ENCODE results near the gene FGFBP3.

The FGFBP3 gene

DNA sequence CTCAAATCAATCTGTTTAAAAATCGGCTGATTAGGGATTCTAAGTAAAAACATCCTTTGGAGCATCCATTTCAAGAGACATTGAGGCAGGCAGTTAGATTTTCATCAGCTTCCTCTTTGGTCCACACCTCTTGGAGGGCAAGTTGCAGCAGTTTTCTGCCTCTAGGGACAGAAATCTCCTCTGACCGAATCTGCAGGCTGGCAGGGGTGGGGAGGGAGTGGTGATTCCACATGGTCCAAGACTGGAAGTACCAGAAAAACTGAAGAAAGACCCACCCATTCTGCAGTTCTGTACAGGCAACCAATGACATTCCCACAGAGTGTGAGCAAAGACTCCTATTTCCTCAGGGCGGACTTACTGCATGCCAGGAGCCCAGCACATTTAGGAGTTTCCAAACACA, 29.0 kb downstream of the FGFBP3 start:
- no peak overlapping the region for H3K4me2 ChIP-seq (ENCODE audit: low read length)
- no peak overlapping the region for H3K9ac ChIP-seq
- no peaks in the 10 kb centered on the region for H3K27me3 ChIP-seq (ENCODE audit: control insufficient read depth, insufficient read depth, low read length)
- no peaks in the 10 kb centered on the region for H3K9me3 ChIP-seq (ENCODE audit: control insufficient read depth, low read length)
- H3K4me1 ChIP-seq: peaks cover 6% of the 10 kb centered on the region
- H3K36me3 ChIP-seq (ENCODE audit: control insufficient read depth, insufficient read depth, low read length): no peaks in the 10 kb centered on the region
- no peak overlapping the region for H2AFZ ChIP-seq
- H3K79me2 ChIP-seq: no peaks in the 10 kb centered on the region
- no peak overlapping the region for H3K27ac ChIP-seq
- H3K4me3 ChIP-seq (ENCODE audit: low read depth, low read length): no peak overlapping the region
- TF ChIP-seq, protein P1, sequence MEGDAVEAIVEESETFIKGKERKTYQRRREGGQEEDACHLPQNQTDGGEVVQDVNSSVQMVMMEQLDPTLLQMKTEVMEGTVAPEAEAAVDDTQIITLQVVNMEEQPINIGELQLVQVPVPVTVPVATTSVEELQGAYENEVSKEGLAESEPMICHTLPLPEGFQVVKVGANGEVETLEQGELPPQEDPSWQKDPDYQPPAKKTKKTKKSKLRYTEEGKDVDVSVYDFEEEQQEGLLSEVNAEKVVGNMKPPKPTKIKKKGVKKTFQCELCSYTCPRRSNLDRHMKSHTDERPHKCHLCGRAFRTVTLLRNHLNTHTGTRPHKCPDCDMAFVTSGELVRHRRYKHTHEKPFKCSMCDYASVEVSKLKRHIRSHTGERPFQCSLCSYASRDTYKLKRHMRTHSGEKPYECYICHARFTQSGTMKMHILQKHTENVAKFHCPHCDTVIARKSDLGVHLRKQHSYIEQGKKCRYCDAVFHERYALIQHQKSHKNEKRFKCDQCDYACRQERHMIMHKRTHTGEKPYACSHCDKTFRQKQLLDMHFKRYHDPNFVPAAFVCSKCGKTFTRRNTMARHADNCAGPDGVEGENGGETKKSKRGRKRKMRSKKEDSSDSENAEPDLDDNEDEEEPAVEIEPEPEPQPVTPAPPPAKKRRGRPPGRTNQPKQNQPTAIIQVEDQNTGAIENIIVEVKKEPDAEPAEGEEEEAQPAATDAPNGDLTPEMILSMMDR (IDR thresholded peaks at IDR 0.05): no peak

DNA sequence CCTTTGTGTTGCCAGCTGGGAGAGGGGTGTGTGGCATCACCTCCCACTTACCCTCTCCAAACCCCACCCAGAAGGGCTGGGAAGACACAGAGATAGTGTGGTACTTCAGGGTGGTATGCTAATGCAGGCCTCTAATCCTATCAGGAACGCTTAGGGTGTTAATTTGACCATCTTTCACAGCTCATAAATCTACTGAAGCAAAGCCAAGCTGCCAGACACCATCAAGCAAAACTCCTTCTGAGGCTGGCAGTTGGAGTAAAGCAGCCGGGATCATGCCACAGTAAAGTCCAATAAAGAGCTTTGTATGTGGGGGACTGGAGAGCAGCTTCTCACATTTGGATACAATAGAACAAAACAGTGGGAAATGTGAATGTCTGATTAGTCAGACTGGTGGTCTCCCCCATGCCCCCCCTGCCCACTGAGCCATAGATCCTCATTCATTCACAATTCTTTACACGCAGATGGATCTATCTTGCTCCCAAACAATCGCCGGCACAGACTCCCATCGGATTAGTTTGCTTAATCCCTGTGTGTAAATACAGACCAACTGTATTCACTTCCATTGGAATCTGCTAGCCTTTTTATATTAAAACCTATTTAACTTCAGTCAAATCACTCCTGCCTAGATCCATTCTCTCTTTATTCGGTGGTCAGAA, 29.6 kb downstream of the FGFBP3 start:
- Histone ChIP-seq H3K9ac (no peak overlapping the region), H3K79me2 (no peaks in the 10 kb centered on the region), H2AFZ (no peak overlapping the region), H3K36me3 (ENCODE audit: control insufficient read depth, insufficient read depth, low read length) (no peaks in the 10 kb centered on the region), H3K4me3 (ENCODE audit: low read depth, low read length) (no peak overlapping the region), H3K9me3 (ENCODE audit: control insufficient read depth, low read length) (no peaks in the 10 kb centered on the region), H3K4me1 (peaks cover 6% of the 10 kb centered on the region), H3K27me3 (ENCODE audit: control insufficient read depth, insufficient read depth, low read length) (no peaks in the 10 kb centered on the region), H3K4me2 (ENCODE audit: low read length) (no peak overlapping the region), H3K27ac (no peak overlapping the region)
- TF ChIP-seq, protein P1 (IDR thresholded peaks at IDR 0.05): no peak

DNA sequence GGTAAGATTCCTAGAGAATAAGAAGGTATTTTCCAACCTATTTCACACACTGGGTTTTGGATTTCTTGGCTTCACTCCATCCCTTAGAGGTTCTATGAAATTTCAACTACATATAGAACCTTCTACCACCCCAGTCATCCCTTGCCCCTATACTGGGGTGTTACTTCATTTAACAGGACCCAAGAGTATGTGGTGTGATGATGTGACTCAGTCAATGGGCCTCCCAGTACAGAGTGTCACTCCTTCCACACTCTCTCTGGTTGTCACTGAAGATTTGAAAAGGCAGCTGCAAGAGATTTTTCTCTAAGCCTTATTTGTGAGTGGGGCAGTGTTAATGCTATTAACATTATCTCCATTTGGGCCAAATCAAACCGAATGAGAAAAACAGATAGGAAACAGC, 33.5 kb downstream of the FGFBP3 start:
- Histone ChIP-seq H3K79me2 (no peaks in the 10 kb centered on the region), H3K27ac (no peak overlapping the region), H3K4me2 (ENCODE audit: low read length) (no peak overlapping the region), H3K9ac (no peak overlapping the region), H3K36me3 (ENCODE audit: control insufficient read depth, insufficient read depth, low read length) (no peaks in the 10 kb centered on the region), H3K27me3 (ENCODE audit: control insufficient read depth, insufficient read depth, low read length) (no peaks in the 10 kb centered on the region), H3K4me3 (ENCODE audit: low read depth, low read length) (no peak overlapping the region), H3K4me1 (no peaks in the 10 kb centered on the region), H2AFZ (no peak overlapping the region), H3K9me3 (ENCODE audit: control insufficient read depth, low read length) (no peaks in the 10 kb centered on the region)
- TF ChIP-seq, protein P1 (IDR thresholded peaks at IDR 0.05): no peak

DNA sequence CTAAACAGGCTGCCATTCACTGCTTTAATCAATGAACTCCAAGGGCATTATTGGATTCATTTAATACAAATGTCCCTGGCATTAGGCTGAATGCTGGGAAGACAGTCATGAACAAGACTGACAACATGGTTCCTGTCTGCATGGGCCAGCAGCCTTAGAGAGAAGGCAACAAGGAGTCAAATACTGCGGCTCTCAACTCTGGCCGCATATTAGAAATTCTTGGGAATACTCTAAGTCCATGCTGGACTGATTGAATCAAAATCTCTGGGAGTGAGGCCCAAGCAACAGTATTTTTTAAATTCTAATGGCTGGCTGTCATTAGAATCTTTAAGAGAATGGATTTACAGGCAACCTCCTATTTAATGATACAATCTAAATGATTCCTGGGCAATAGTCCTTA, 34.1 kb downstream of the FGFBP3 start:
- H3K9ac ChIP-seq: no peak overlapping the region
- H3K4me2 ChIP-seq (ENCODE audit: low read length): no peak overlapping the region
- no peak overlapping the region for H3K4me3 ChIP-seq (ENCODE audit: low read depth, low read length)
- H3K9me3 ChIP-seq (ENCODE audit: control insufficient read depth, low read length): no peaks in the 10 kb centered on the region
- no peaks in the 10 kb centered on the region for H3K36me3 ChIP-seq (ENCODE audit: control insufficient read depth, insufficient read depth, low read length)
- no peak overlapping the region for H2AFZ ChIP-seq
- TF ChIP-seq, protein P1 (IDR thresholded peaks at IDR 0.05): no peak
- no peak overlapping the region for H3K27ac ChIP-seq
- H3K27me3 ChIP-seq (ENCODE audit: control insufficient read depth, insufficient read depth, low read length): no peaks in the 10 kb centered on the region
- H3K79me2 ChIP-seq: no peaks in the 10 kb centered on the region
- no peaks in the 10 kb centered on the region for H3K4me1 ChIP-seq

DNA sequence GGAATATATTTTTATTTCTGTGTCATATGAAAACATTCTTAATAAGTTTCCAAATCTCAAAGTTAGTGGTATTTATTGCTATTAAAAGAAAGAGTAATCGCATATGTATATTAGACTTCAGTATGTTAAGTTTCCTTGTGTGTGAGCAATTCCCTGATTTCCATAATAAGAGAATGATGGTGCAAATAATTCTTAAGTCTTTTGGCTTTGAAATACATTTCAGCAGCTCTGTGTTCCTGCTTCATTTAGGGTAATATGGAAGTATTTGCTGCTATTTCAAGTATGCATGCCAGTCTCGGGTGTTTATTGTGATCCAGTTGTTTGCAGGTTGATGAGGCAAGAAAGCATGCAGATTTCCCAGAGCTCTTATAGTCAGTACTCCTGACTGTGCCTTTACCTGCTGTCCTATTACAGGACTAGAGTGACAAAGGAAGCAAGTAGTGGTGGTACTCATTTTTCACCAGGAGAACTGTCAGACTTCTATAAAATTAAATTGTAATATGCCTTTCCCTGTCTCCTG, 43.7 kb downstream of the FGFBP3 start:
- Histone ChIP-seq H3K79me2 (no peaks in the 10 kb centered on the region), H3K36me3 (ENCODE audit: control insufficient read depth, insufficient read depth, low read length) (no peaks in the 10 kb centered on the region), H3K4me2 (ENCODE audit: low read length) (no peak overlapping the region), H3K27ac (no peak overlapping the region), H2AFZ (no peak overlapping the region), H3K4me1 (no peaks in the 10 kb centered on the region), H3K9me3 (ENCODE audit: control insufficient read depth, low read length) (no peaks in the 10 kb centered on the region), H3K9ac (no peak overlapping the region), H3K4me3 (ENCODE audit: low read depth, low read length) (no peak overlapping the region), H3K27me3 (ENCODE audit: control insufficient read depth, insufficient read depth, low read length) (no peaks in the 10 kb centered on the region)
- TF ChIP-seq, protein P1 (IDR thresholded peaks at IDR 0.05): no peak

Measured in parathyroid adenoma (tissue), 2 donors.